Measurements from ENCODE around the gene C2CD2. TPM values are rescaled to one million over a fixed set of nuclear protein-coding genes. Genes with fewer than 3 reads are reported as not detected.

Gene C2CD2
- polyA plus RNA-seq (2013, experiment 1 of 2) = 3.0 TPM
- 3.0 TPM for polyA plus RNA-seq (2013, experiment 2 of 2)

GRCh38 chr21:41953831-41954653, at the start of gene C2CD2:
TSS of gene C2CD2 (minus strand) at chr21:41954018. CDS start at chr21:41953648, 370 bp downstream.
- Histone ChIP-seq H3K4me2 (ENCODE audit: low read length) (peak within 1 kb of the TSS; percentile 75), H2BK120ac (ENCODE audit: low read depth, low read length) (no peak within 1 kb of the TSS), H3K27ac (ENCODE audit: low read depth, low read length) (no peak within 1 kb of the TSS), H3K4me3 (ENCODE audit: low read length) (peak within 1 kb of the TSS; percentile 29), H3K27me3 (ENCODE audit: insufficient read depth, low read length, poor library complexity) (no peaks in the 10 kb centered on the region), H2BK15ac (replicated peaks; ENCODE audit: low read depth) (no peak within 1 kb of the TSS), H3K18ac (ENCODE audit: low read length) (peak within 1 kb of the TSS; percentile 83), H2BK5ac (ENCODE audit: low read length) (no peak within 1 kb of the TSS), H3K79me2 (ENCODE audit: control insufficient read depth, insufficient read depth, low read length) (no peaks in the 10 kb centered on the region), H4K8ac (ENCODE audit: low read depth, low read length) (no peak within 1 kb of the TSS), H3K56ac (ENCODE audit: low read length) (peak within 1 kb of the TSS; percentile 90), H3K4me1 (ENCODE audit: control insufficient read depth, low read depth, low read length) (peaks cover 14% of the 10 kb centered on the region), H4K5ac (ENCODE audit: low read length) (no peak within 1 kb of the TSS), H3K4ac (ENCODE audit: low read depth, low read length) (peak within 1 kb of the TSS; percentile 40), H2AK5ac (ENCODE audit: low read length) (peak within 1 kb of the TSS; percentile 47), H3K36me3 (ENCODE audit: control insufficient read depth, insufficient read depth, low read length) (no peaks in the 10 kb centered on the region), H3K79me1 (ENCODE audit: low read length) (no peaks in the 10 kb centered on the region), H3K23ac (ENCODE audit: low read length) (peak within 1 kb of the TSS; percentile 91), H3K9ac (ENCODE audit: low read length) (peak within 1 kb of the TSS; percentile 78)
- no CpG with 5 or more reads among the region's 85 CpGs for WGBS (ENCODE audit: extremely low coverage, insufficient coverage, low lambda C conversion rate)
- peak; percentile 85 for DNase-seq

GRCh38 chr21:42003051-42003461, 49.2 kb upstream of the C2CD2 start:
- Histone ChIP-seq H3K4me1 (ENCODE audit: control insufficient read depth, low read depth, low read length) (no peaks in the 10 kb centered on the region), H2BK120ac (ENCODE audit: low read depth, low read length) (no peak overlapping the region), H3K18ac (ENCODE audit: low read length) (no peak overlapping the region), H3K23ac (ENCODE audit: low read length) (no peak overlapping the region), H4K5ac (ENCODE audit: low read length) (no peak overlapping the region), H3K56ac (ENCODE audit: low read length) (no peak overlapping the region), H3K4me3 (ENCODE audit: low read length) (no peak overlapping the region), H3K27ac (ENCODE audit: low read depth, low read length) (no peak overlapping the region), H3K4me2 (ENCODE audit: low read length) (no peak overlapping the region), H3K27me3 (ENCODE audit: insufficient read depth, low read length, poor library complexity) (no peaks in the 10 kb centered on the region), H3K36me3 (ENCODE audit: control insufficient read depth, insufficient read depth, low read length) (no peaks in the 10 kb centered on the region), H2BK5ac (ENCODE audit: low read length) (no peak overlapping the region), H4K8ac (ENCODE audit: low read depth, low read length) (no peak overlapping the region), H3K9ac (ENCODE audit: low read length) (no peak overlapping the region), H3K4ac (ENCODE audit: low read depth, low read length) (no peak overlapping the region), H2AK5ac (ENCODE audit: low read length) (no peak overlapping the region), H3K79me1 (ENCODE audit: low read length) (peaks cover 15% of the 10 kb centered on the region), H3K79me2 (ENCODE audit: control insufficient read depth, insufficient read depth, low read length) (peaks cover 4% of the 10 kb centered on the region), H2BK15ac (replicated peaks; ENCODE audit: low read depth) (no peak overlapping the region)
- no peak for DNase-seq
- WGBS (ENCODE audit: extremely low coverage, insufficient coverage, low lambda C conversion rate) = no CpG with 5 or more reads among the region's 4 CpGs

- H3K18ac ChIP-seq (ENCODE audit: low read length) = no peak overlapping the region
- H2BK120ac ChIP-seq (ENCODE audit: low read depth, low read length) = no peak overlapping the region
- H3K4ac ChIP-seq (ENCODE audit: low read depth, low read length) = no peak overlapping the region
- no peak overlapping the region for H3K4me2 ChIP-seq (ENCODE audit: low read length)
- no peak overlapping the region for H3K9ac ChIP-seq (ENCODE audit: low read length)
- no peak overlapping the region for H3K27ac ChIP-seq (ENCODE audit: low read depth, low read length)
- no peaks in the 10 kb centered on the region for H3K27me3 ChIP-seq (ENCODE audit: insufficient read depth, low read length, poor library complexity)
- no peak overlapping the region for H4K5ac ChIP-seq (ENCODE audit: low read length)
- no peak overlapping the region for H2BK5ac ChIP-seq (ENCODE audit: low read length)
- no peak overlapping the region for H2BK15ac ChIP-seq (replicated peaks; ENCODE audit: low read depth)
- DNase-seq = no peak
- H3K23ac ChIP-seq (ENCODE audit: low read length) = no peak overlapping the region
- H3K4me3 ChIP-seq (ENCODE audit: low read length) = no peak overlapping the region
- no peaks in the 10 kb centered on the region for H3K4me1 ChIP-seq (ENCODE audit: control insufficient read depth, low read depth, low read length)
- no peak overlapping the region for H2AK5ac ChIP-seq (ENCODE audit: low read length)
- H3K56ac ChIP-seq (ENCODE audit: low read length) = no peak overlapping the region
- peaks cover 4% of the 10 kb centered on the region for H3K79me2 ChIP-seq (ENCODE audit: control insufficient read depth, insufficient read depth, low read length)
- H3K36me3 ChIP-seq (ENCODE audit: control insufficient read depth, insufficient read depth, low read length) = no peaks in the 10 kb centered on the region
- no peak overlapping the region for H4K8ac ChIP-seq (ENCODE audit: low read depth, low read length)
- peaks cover 14% of the 10 kb centered on the region for H3K79me1 ChIP-seq (ENCODE audit: low read length)
- WGBS (ENCODE audit: extremely low coverage, insufficient coverage, low lambda C conversion rate) = no CpG with 5 or more reads among the region's 14 CpGs
Measured at GRCh38 chr21:42002421-42002958, 48.7 kb upstream of the C2CD2 start.

- Histone ChIP-seq H3K36me3 (ENCODE audit: control insufficient read depth, insufficient read depth, low read length) (no peaks in the 10 kb centered on the region), H3K27me3 (ENCODE audit: insufficient read depth, low read length, poor library complexity) (no peaks in the 10 kb centered on the region)
Measured at GRCh38 chr21:42001781-42002180, 48.0 kb upstream of the C2CD2 start.

GRCh38 chr21:42000908-42001307, 47.1 kb upstream of the C2CD2 start:
- no peaks in the 10 kb centered on the region for H3K27me3 ChIP-seq (ENCODE audit: insufficient read depth, low read length, poor library complexity)

More at GRCh38 chr21:42001781-42002180, 48.0 kb upstream of the C2CD2 start:
- Histone ChIP-seq H3K79me1 (ENCODE audit: low read length) (peaks cover 11% of the 10 kb centered on the region), H3K27ac (ENCODE audit: low read depth, low read length) (no peak overlapping the region), H3K4ac (ENCODE audit: low read depth, low read length) (no peak overlapping the region), H3K79me2 (ENCODE audit: control insufficient read depth, insufficient read depth, low read length) (peaks cover 4% of the 10 kb centered on the region), H3K4me2 (ENCODE audit: low read length) (no peak overlapping the region), H3K4me1 (ENCODE audit: control insufficient read depth, low read depth, low read length) (no peaks in the 10 kb centered on the region), H2BK120ac (ENCODE audit: low read depth, low read length) (no peak overlapping the region), H2AK5ac (ENCODE audit: low read length) (no peak overlapping the region), H3K9ac (ENCODE audit: low read length) (no peak overlapping the region), H4K8ac (ENCODE audit: low read depth, low read length) (no peak overlapping the region), H3K18ac (ENCODE audit: low read length) (no peak overlapping the region), H2BK15ac (replicated peaks; ENCODE audit: low read depth) (no peak overlapping the region), H3K56ac (ENCODE audit: low read length) (no peak overlapping the region), H3K4me3 (ENCODE audit: low read length) (no peak overlapping the region), H4K5ac (ENCODE audit: low read length) (no peak overlapping the region), H2BK5ac (ENCODE audit: low read length) (no peak overlapping the region), H3K23ac (ENCODE audit: low read length) (no peak overlapping the region)
- no peak for DNase-seq
- WGBS (ENCODE audit: extremely low coverage, insufficient coverage, low lambda C conversion rate) = no CpG with 5 or more reads among the region's 2 CpGs

More at GRCh38 chr21:42000908-42001307, 47.1 kb upstream of the C2CD2 start:
- Histone ChIP-seq H3K56ac (ENCODE audit: low read length) (no peak overlapping the region), H3K27ac (ENCODE audit: low read depth, low read length) (no peak overlapping the region), H2BK120ac (ENCODE audit: low read depth, low read length) (no peak overlapping the region), H4K5ac (ENCODE audit: low read length) (no peak overlapping the region), H3K4ac (ENCODE audit: low read depth, low read length) (no peak overlapping the region), H3K23ac (ENCODE audit: low read length) (no peak overlapping the region), H3K4me2 (ENCODE audit: low read length) (no peak overlapping the region), H3K36me3 (ENCODE audit: control insufficient read depth, insufficient read depth, low read length) (no peaks in the 10 kb centered on the region), H2BK15ac (replicated peaks; ENCODE audit: low read depth) (no peak overlapping the region), H3K4me3 (ENCODE audit: low read length) (no peak overlapping the region), H3K18ac (ENCODE audit: low read length) (no peak overlapping the region), H3K79me2 (ENCODE audit: control insufficient read depth, insufficient read depth, low read length) (peaks cover 2% of the 10 kb centered on the region), H3K4me1 (ENCODE audit: control insufficient read depth, low read depth, low read length) (no peaks in the 10 kb centered on the region), H2AK5ac (ENCODE audit: low read length) (no peak overlapping the region), H4K8ac (ENCODE audit: low read depth, low read length) (no peak overlapping the region), H3K79me1 (ENCODE audit: low read length) (peaks cover 9% of the 10 kb centered on the region), H3K9ac (ENCODE audit: low read length) (no peak overlapping the region), H2BK5ac (ENCODE audit: low read length) (no peak overlapping the region)
- WGBS (ENCODE audit: extremely low coverage, insufficient coverage, low lambda C conversion rate) = no CpG with 5 or more reads among the region's 4 CpGs
- DNase-seq = no peak
